Stimulated activated CD4-positive, alpha-beta T cell treated with anti-CD3 and anti-CD28 coated beads, Interleukin-12 subunit alpha, Interleukin-12 subunit beta, amount 100 ng/mL, for 4 hours (primary cell): ENCODE data around the gene SPAM1.
"Not testable (repeated sequence)": the region's sequence is repeated elsewhere in the genome, so short reads cannot be mapped to it uniquely, and the experiment has no call there.

Experiments
- DNase-seq: peaks from one replicate; pipeline ENCODE4 v3.0.0-alpha.2; 2020

SPAM1 gene

GRCh38 chr7:123924941-123925340 is at the start of gene SPAM1:
SPAM1 (plus strand) TSS chr7:123925241; CDS start chr7:123953571, 28,330 bp downstream.
- no peak for DNase-seq

GRCh38 chr7:123876557-123877256 is 48.3 kb upstream of the SPAM1 start:
- DNase-seq = no peak

- DNase-seq = no peak
These were observed 45.4 kb upstream of the SPAM1 start for GRCh38 chr7:123879628-123880027.

- no peak for DNase-seq
These were observed 43.7 kb upstream of the SPAM1 start for GRCh38 chr7:123881300-123881699.

GRCh38 chr7:123883154-123883553 is 41.9 kb upstream of the SPAM1 start:
- DNase-seq = no peak

GRCh38 chr7:123888192-123888591 is 36.8 kb upstream of the SPAM1 start:
- no peak for DNase-seq

- DNase-seq = not testable (repeated sequence)
These were observed 30.3 kb upstream of the SPAM1 start for GRCh38 chr7:123894753-123895152.

GRCh38 chr7:123901101-123901500 is 23.9 kb upstream of the SPAM1 start:
- no peak for DNase-seq

GRCh38 chr7:123905714-123906113 is 19.3 kb upstream of the SPAM1 start:
- DNase-seq = no peak

- DNase-seq = no peak
These were observed 8.8 kb upstream of the SPAM1 start for GRCh38 chr7:123916240-123916724.

GRCh38 chr7:123917878-123918277 is 7.2 kb upstream of the SPAM1 start:
- no peak for DNase-seq

GRCh38 chr7:123918309-123918708 is 6.7 kb upstream of the SPAM1 start:
- DNase-seq = no peak

GRCh38 chr7:123923599-123923998 is 1.4 kb upstream of the SPAM1 start:
- no peak for DNase-seq

- no peak for DNase-seq
These were observed 4.1 kb downstream of the SPAM1 start for GRCh38 chr7:123929107-123929506.

GRCh38 chr7:123929655-123930054 is 4.6 kb downstream of the SPAM1 start:
- no peak for DNase-seq

- no peak for DNase-seq
These were observed 10.7 kb downstream of the SPAM1 start for GRCh38 chr7:123935436-123936381.

- DNase-seq = no peak
These were observed 11.3 kb downstream of the SPAM1 start for GRCh38 chr7:123936388-123936787.

- DNase-seq = no peak
These were observed 14.7 kb downstream of the SPAM1 start for GRCh38 chr7:123939784-123940183.

GRCh38 chr7:123941391-123942180 is 16.5 kb downstream of the SPAM1 start:
- DNase-seq = no peak

GRCh38 chr7:123944395-123944794 is 19.4 kb downstream of the SPAM1 start:
- no peak for DNase-seq

- DNase-seq = no peak
These were observed 20.9 kb downstream of the SPAM1 start for GRCh38 chr7:123945938-123946337.

GRCh38 chr7:123948136-123948535 is 23.1 kb downstream of the SPAM1 start:
- no peak for DNase-seq

- DNase-seq = no peak
These were observed 33.2 kb downstream of the SPAM1 start for GRCh38 chr7:123958186-123958703.
